Activated CD4-positive, alpha-beta T cell treated with anti-CD3 and anti-CD28 coated beads, Interleukin-2, amount 10 ng/mL, durations not matched to agents 7 days and 5 days (primary cell): ENCODE data around the gene MAK. TPM values are rescaled to one million over a fixed set of nuclear protein-coding genes. Genes with fewer than 3 reads are reported as not detected.
"Not testable (repeated sequence)": the region's sequence is repeated elsewhere in the genome, so short reads cannot be mapped to it uniquely, and the experiment has no call there.

ENCODE experiments used
- CTCF ChIA-PET: fragments of 350-600 bp; sonication (Branson Sonifier 250); formaldehyde crosslinking; loops from one replicate; lab custom pipeline; 2021; ENCODE audit warnings: antibody characterized with exemption; lab: Charles Lee
- POLR2A ChIA-PET: fragments of 350-600 bp; sonication (Branson Sonifier 250); formaldehyde crosslinking; loops from one replicate; lab custom pipeline; 2021; ENCODE audit warnings: antibody characterized with exemption; lab: Charles Lee
- DNase-seq: peaks from one replicate; pipeline ENCODE4 v3.0.0-alpha.2; 2020
- H3K27ac Mint-ChIP-seq: one replicate; pipeline ENCODE4 v1.8.0; 2021; ENCODE audit warnings: mild to moderate bottlenecking, moderate library complexity, mixed read lengths
- H3K27me3 Mint-ChIP-seq: one replicate; pipeline ENCODE4 v1.8.0; 2021; ENCODE audit warnings: mixed read lengths
- H3K36me3 Mint-ChIP-seq: one replicate; pipeline ENCODE4 v1.8.0; 2021; ENCODE audit warnings: low read depth, mixed read lengths
- H3K4me1 Mint-ChIP-seq: one replicate; pipeline ENCODE4 v1.8.0; 2021; ENCODE audit warnings: mixed read lengths
- H3K4me3 Mint-ChIP-seq: one replicate; pipeline ENCODE4 v1.8.0; 2021; ENCODE audit warnings: mild to moderate bottlenecking, moderate library complexity, mixed read lengths
- H3K9me3 Mint-ChIP-seq: one replicate; pipeline ENCODE4 v1.8.0; 2021; ENCODE audit warnings: mixed read lengths
- total RNA-seq, 2 experiments: library from RNA; stranded (reverse); gene quantifications; one replicate each; pipeline ENCODE4 v1.2.3, GENCODE V29; 2021

Gene MAK, protein sequence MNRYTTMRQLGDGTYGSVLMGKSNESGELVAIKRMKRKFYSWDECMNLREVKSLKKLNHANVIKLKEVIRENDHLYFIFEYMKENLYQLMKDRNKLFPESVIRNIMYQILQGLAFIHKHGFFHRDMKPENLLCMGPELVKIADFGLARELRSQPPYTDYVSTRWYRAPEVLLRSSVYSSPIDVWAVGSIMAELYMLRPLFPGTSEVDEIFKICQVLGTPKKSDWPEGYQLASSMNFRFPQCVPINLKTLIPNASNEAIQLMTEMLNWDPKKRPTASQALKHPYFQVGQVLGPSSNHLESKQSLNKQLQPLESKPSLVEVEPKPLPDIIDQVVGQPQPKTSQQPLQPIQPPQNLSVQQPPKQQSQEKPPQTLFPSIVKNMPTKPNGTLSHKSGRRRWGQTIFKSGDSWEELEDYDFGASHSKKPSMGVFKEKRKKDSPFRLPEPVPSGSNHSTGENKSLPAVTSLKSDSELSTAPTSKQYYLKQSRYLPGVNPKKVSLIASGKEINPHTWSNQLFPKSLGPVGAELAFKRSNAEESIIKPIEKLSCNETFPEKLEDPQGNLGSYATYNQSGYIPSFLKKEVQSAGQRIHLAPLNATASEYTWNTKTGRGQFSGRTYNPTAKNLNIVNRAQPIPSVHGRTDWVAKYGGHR
- total RNA-seq = under 1 TPM in 1 of 2 experiments, not detected in 1; 0.07 TPM

DNA sequence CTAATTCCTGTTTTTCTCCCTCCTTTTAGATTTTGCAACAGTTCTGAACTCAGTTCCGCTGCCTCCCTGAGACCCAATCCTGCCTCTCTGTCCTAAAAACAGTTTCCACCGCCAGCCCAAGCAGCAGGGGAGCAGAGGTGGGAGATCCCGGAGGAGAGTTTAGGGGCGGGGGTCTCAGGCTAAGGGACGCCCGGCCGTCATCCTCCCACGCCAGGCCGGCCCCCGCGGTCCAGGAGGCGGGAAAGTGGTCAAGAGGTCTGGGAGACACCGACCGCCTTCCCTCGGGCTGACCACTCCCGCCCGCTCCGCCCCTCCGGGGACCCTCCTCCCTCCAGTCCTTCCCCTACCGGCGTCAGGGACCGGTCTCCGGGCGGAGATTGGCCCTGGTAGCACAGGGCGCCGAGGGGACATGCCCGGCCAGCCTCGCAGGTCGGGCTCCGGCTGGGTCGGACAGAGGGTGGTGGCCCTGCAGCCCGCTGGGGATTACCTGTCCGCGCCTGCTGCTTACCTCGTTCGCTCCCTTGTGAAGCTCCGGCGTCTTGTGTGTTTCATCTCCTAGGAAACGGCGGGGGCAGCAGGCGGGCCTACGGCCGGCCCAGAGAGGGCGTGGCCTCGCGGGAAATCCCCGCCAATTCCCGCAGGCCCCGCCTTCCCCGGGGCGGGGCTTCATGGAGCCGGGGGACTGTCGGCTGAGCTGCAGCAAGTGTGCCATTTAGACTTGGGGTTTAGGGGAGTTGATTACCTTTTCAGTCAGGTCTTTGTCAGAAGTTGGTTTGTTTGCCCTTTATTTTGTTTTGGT is at the start of gene MAK:
Gene MAK, minus strand, starts transcription at position 545 of the 799 bp plus-strand sequence. CDS start 7,891 bp downstream, outside the sequence.
- Mint-ChIP-seq H3K36me3 (peaks cover 5% of the 10 kb centered on the region), H3K4me3 (peak within 1 kb of the TSS; percentile 76), H3K27me3 (peaks cover 48% of the 10 kb centered on the region), H3K27ac (peak within 1 kb of the TSS; percentile 83), H3K4me1 (peaks cover 23% of the 10 kb centered on the region), H3K9me3 (peaks cover 6% of the 10 kb centered on the region)
- CTCF ChIA-PET = interaction anchor here (0.6 to 1.1 kb wide), 2 partner anchors 111 to 143 kb away, joined by 4 read pairs; partner anchors contain the start of gene PAK1IP1
- DNase-seq = peak; percentile 90
- POLR2A ChIA-PET = no interaction called here

DNA sequence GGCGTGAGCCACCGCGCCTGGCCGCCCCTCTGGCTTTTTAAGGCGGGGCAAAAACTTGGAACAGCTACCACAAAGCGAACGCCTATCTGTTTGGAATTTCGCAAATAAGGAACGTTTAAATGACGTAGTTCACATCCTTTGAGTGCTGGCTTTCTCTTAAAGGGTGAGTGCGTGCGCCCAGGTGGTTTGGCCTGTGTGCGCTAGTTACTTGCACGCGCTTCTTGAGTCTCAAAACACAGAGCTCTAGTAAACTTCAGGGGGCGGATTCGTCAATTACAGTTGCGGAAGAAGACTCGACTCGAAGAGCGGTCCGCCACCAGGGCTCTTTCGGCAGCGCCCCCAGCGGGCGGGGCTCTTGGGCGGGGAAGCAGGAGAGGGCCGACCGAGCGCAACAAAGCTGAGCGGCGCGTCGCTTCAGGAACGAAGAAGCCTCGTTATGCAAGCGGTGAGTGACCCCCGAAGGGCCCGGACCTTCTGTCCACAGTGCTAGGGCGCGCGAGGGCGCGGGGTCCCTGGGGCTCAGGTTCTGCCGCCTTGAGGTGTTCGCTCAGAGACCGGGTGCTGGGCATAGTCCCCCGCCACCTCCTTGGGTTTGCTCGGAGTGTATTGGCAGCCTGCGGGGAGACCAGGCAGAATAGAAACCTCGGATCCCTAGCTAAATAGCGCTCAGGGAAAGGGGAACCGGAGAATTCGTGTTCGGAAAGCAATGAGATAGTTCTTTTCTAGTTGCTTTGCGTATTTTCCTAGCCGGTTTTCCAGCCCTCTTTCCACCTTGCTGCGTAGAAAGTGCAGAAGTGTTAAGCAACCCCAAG is 48.6 kb upstream of the MAK start, which contains the start of gene SYCP2L:
Gene SYCP2L, plus strand, starts transcription at position 362 of the 812 bp plus-strand sequence. Its CDS starts 75 bp downstream, at position 437.
- CTCF ChIA-PET = no interaction called here
- Mint-ChIP-seq H3K27ac (no peak within 1 kb of the TSS), H3K9me3 (no peaks in the 10 kb centered on the region), H3K4me1 (peaks cover 11% of the 10 kb centered on the region), H3K36me3 (no peaks in the 10 kb centered on the region), H3K27me3 (peaks cover 81% of the 10 kb centered on the region), H3K4me3 (peak within 1 kb of the TSS; percentile 66)
- POLR2A ChIA-PET = no interaction called here
- peak; percentile 37 for DNase-seq

DNA sequence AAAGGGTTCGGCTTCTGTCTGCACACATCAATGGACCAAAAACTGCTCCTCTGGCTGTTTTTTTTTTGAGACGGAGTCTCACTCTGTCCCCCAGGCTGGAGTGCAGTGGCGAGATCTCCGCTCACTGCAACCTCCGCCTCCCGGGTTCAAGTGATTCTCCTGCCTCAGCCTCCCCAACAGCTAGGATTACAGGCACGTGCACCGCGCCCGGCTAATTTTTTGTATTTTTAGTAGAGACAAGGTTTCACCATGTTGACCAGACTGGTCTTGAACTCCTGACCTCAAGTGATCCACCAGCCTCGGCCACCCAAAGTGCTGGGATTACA is 48.0 kb upstream of the MAK start:
- DNase-seq, CTCF ChIA-PET, H3K27ac Mint-ChIP-seq: not testable (repeated sequence)

DNA sequence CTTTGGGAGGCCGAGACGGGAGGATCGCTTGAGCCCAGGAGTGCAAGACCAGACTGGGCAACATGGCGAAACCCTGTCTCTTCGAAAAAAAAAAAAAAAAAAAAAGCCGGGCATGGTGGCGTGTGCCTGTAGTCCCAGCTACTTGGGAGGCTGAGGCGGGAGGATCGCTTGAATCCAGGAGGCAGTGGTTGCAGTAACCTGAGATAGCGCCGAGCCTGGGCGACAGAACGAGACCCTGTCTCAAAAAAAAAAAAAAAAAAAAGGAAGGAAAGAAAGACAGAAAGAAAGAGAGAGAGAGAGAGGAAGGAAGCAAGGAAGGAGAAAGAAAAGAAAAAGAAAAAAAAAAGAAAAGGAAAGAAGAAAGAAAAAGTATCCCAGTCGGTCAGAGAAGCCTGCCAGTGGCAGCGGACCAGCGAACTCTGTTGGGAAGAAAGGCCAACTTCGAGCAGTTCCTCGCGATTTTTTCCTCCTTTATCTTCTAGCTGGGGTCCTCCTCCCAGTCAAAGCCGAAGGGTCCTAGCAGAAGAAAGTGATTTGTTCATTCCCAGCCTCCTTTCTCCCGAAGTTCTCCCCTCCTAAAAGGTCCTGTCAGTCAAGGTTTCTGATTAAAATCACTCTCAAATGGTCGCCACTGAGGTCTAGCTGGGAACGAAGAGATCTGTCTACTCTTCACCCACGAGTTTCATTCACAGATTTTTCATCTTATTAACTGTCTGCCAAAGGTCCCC is 46.1 kb upstream of the MAK start:
- CTCF ChIA-PET = no interaction called here
- POLR2A ChIA-PET = no interaction called here
- H3K36me3 Mint-ChIP-seq = no peaks in the 10 kb centered on the region
- DNase-seq = no peak
- H3K27me3 Mint-ChIP-seq = peaks cover 88% of the 10 kb centered on the region
- no peaks in the 10 kb centered on the region for H3K9me3 Mint-ChIP-seq
- H3K4me3 Mint-ChIP-seq = no peak overlapping the region
- H3K4me1 Mint-ChIP-seq = peaks cover 13% of the 10 kb centered on the region
- H3K27ac Mint-ChIP-seq = no peak overlapping the region

More for the DNA sequence above, 48.0 kb upstream of the MAK start:
- Mint-ChIP-seq H3K4me1 (peaks cover 13% of the 10 kb centered on the region), H3K4me3 (peak overlapping the region; percentile 66), H3K27me3 (peaks cover 82% of the 10 kb centered on the region)
- H3K36me3 Mint-ChIP-seq, POLR2A ChIA-PET, H3K9me3 Mint-ChIP-seq: not testable (repeated sequence)

DNA sequence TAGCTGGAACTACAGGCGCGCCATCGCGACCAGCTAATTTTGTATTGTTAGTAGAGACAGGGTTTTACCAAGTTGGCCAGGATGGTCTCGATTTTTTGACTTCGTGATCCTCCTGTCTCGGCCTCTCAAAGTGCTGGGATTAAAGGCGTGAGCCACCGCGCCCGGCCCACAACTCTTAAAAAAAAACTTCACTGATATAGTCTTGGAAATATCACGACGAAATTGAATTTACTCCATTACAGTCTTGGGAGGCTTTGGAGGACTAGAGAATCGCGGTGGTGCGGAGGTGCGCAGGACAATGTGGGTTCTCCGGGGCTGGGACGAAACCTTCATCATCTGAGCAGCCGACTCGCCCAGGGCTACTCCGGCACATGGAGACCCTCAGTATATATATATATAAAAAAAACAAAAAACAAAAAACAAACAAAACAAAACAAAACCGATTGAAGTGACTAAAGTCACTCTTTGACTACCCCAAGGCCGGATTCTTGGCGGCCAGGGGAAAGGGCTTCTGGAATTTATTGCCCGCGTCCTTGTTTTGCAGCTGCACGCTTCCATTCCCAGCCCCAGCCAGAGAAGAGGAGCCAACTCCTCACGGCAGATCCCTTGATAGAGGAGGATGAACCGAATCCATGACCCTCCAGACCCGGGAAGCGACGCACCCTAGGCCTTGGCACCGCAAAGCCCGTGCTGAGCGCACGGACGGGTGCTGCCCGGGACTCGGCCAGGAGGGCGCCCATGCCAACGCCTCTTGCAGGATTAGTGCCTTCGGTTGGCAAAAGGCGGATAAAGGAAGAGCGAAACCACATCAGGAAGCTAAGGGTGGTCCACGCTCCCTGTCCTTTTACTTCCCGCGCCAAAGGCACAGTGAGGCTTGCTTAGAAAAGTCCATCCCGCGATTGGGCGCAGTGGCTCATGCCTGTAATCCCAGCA is 45.2 kb upstream of the MAK start:
- H3K4me1 Mint-ChIP-seq = peaks cover 13% of the 10 kb centered on the region
- no peak overlapping the region for H3K27ac Mint-ChIP-seq
- no peak overlapping the region for H3K4me3 Mint-ChIP-seq
- ChIA-PET CTCF (no interaction called here), POLR2A (no interaction called here)
- H3K36me3 Mint-ChIP-seq = no peaks in the 10 kb centered on the region
- H3K9me3 Mint-ChIP-seq = no peaks in the 10 kb centered on the region
- peaks cover 84% of the 10 kb centered on the region for H3K27me3 Mint-ChIP-seq
- DNase-seq = no peak

DNA sequence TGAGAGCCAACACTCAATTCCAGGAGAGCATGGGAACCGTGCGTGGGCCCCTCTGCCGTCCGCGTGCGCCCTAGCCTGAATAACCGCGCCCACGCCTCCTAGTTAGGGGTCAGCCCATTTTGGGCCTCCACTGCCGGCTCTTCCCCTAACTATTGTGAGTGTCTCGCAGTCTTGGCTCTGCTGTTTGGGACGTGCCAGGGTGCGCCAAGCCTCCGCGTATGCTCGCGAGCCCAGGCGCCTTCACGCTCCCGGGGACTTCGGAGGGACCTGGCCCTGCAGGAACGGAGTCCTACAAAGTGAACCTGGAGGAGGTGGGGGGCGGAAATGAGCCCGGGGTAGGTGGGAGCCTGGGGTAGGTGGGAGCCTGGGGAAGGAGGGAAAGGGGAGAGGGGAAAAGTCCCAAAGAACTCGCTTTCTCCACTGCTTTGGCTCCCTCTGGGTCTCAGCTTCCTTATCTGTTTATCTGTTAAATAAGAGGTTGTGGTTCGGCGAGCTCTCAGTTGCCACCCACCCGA is 44.4 kb upstream of the MAK start:
- Mint-ChIP-seq H3K27me3 (peaks cover 81% of the 10 kb centered on the region), H3K4me1 (peaks cover 12% of the 10 kb centered on the region), H3K4me3 (no peak overlapping the region), H3K9me3 (no peaks in the 10 kb centered on the region), H3K36me3 (no peaks in the 10 kb centered on the region), H3K27ac (peak overlapping the region; percentile 13)
- no peak for DNase-seq
- ChIA-PET POLR2A (no interaction called here), CTCF (no interaction called here)

DNA sequence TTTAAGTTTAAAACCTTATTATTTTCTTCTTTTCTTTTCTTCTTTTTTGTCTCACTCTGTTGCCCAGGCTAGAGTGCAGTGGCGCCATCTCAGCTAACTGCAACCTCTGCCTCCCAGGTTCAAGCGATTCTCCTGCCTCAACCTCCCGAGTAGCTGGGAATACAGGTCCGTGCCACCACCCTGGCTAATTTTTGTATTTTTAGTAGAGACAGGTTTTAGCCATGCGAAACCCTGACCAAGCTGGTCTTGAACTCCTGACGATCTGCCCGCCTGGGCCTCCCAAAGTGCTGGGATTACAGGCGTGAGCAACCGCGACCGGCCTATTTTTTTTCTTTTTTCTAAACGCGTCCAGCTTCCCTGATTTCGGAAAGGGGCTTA is 43.9 kb upstream of the MAK start:
- H3K4me1 Mint-ChIP-seq, H3K36me3 Mint-ChIP-seq, POLR2A ChIA-PET, DNase-seq, H3K4me3 Mint-ChIP-seq, H3K9me3 Mint-ChIP-seq, CTCF ChIA-PET, H3K27ac Mint-ChIP-seq: not testable (repeated sequence)
- peaks cover 77% of the 10 kb centered on the region for H3K27me3 Mint-ChIP-seq

DNA sequence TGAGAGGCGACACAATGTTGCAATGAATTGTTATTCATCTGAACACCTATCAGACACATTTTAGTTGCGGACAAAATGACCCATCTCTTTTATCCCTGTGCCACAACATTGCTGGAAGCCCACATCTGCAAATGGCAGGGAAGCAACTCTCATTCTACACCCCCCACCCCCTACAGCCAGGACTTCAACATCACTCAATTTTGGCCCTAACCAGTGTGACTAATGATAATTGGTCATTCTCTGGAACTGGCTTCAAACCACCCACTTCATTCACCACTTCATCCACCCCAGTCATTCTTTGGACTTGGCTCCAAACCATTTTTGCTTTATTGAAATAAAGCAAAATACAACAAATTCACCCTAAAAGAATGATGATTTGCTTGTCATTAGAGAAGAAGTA is 42.0 kb upstream of the MAK start:
- ChIA-PET POLR2A (no interaction called here), CTCF (no interaction called here)
- Mint-ChIP-seq H3K36me3 (no peaks in the 10 kb centered on the region), H3K27me3 (peaks cover 59% of the 10 kb centered on the region), H3K4me3 (no peak overlapping the region), H3K27ac (no peak overlapping the region), H3K9me3 (no peaks in the 10 kb centered on the region), H3K4me1 (peaks cover 6% of the 10 kb centered on the region)
- DNase-seq = no peak

DNA sequence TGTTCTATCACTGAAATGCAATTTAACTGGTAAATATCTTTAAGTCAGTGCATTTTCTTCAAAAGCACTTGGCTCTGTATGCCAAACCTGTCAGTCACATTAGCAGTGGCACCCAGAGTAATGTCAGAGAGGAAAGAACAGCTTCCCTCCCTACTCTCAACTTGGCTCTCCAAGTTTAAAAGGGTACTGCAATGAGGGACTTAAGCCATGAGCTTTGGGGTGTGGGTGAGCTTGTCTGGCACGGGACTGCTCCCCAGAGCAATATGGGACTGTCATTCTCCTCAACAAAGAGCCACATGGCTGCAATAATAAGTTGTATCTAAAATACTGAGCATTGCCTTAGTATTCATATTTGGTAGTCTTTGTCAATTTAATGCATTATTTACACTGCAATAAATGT is 39.5 kb upstream of the MAK start:
- Mint-ChIP-seq H3K27me3 (peaks cover 50% of the 10 kb centered on the region), H3K27ac (no peak overlapping the region)
- CTCF ChIA-PET = no interaction called here

DNA sequence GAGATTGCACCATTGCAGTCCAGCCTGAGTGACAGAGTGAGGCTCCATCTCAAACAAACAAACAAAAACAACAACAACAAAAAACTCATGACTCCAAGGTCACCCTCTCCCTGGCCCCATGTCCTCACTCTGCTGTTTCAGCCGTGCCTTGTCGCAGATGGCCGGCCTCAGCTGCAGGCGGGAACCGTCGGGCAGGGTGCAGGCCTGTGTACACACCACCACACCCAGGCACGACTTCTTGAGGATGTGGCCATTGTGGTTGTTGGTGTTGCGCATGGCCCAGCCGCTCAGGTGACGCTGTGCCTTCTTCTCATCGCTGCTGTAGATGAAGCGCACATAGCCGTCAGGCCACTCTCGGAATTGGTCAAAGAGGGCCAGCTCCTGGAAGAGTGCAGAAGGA is 38.7 kb upstream of the MAK start:
- no peak for DNase-seq
- Mint-ChIP-seq H3K9me3 (no peaks in the 10 kb centered on the region), H3K4me3 (no peak overlapping the region), H3K4me1 (peaks cover 2% of the 10 kb centered on the region), H3K27ac (no peak overlapping the region), H3K27me3 (peaks cover 43% of the 10 kb centered on the region), H3K36me3 (no peaks in the 10 kb centered on the region)
- ChIA-PET POLR2A (no interaction called here), CTCF (no interaction called here)

More for the DNA sequence above, 39.5 kb upstream of the MAK start:
- H3K4me1 Mint-ChIP-seq = peaks cover 4% of the 10 kb centered on the region
- no peaks in the 10 kb centered on the region for H3K9me3 Mint-ChIP-seq
- H3K4me3 Mint-ChIP-seq = no peak overlapping the region
- H3K36me3 Mint-ChIP-seq = no peaks in the 10 kb centered on the region
- POLR2A ChIA-PET = no interaction called here
- no peak for DNase-seq

DNA sequence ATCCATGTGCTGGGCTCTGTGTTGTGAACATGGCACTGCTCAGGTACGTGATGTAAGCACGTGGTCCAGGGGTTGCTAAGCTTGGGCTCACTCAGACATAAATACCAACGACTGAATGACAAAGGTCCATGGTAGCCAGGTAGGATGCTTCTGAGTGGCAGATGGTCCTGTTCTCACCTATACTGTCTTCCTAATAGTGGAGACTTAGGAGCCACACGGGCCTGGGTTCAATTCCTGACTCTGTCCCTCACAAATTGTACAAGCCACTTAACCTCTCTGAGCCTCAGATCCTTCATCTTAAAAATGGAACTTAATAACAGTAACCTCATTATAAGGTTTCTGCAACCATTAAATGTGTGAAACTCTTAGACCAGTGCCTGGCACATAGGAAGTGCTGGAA is 36.7 kb upstream of the MAK start:
- no peak overlapping the region for H3K4me3 Mint-ChIP-seq
- ChIA-PET CTCF (no interaction called here), POLR2A (no interaction called here)
- no peak for DNase-seq
- no peaks in the 10 kb centered on the region for H3K36me3 Mint-ChIP-seq
- no peaks in the 10 kb centered on the region for H3K9me3 Mint-ChIP-seq
- H3K27ac Mint-ChIP-seq = no peak overlapping the region
- H3K4me1 Mint-ChIP-seq = no peaks in the 10 kb centered on the region
- H3K27me3 Mint-ChIP-seq = peaks cover 23% of the 10 kb centered on the region
